Loucy (cell line): ENCODE results near the gene LDB1.

Experiments
- H2AFZ ChIP-seq: fragments of 200-600 bp; sonication (generic); 2 replicates; pipeline ENCODE4 v1.6.0; 2016; ENCODE audit warnings: antibody characterized with exemption, mild to moderate bottlenecking, low read length, moderate library complexity
- H3F3A ChIP-seq: fragments of 200-600 bp; 2 replicates; pipeline ENCODE4 v1.6.0; 2016; ENCODE audit warnings: antibody characterized with exemption, low read depth, mild to moderate bottlenecking
- H3K27me3 ChIP-seq: fragments of 200-600 bp; sonication (generic); 2 replicates; pipeline ENCODE4 v1.6.1; 2014; ENCODE audit warnings: low read length, mild to moderate bottlenecking; ENCODE audit not compliant: insufficient read depth, poor library complexity, severe bottlenecking
- H3K36me3 ChIP-seq: fragments of 200-600 bp; sonication (generic); 2 replicates; pipeline ENCODE4 v1.6.1; 2016; ENCODE audit warnings: low read length; ENCODE audit not compliant: insufficient read depth
- H3K4me1 ChIP-seq: fragments of 200-600 bp; sonication (generic); 2 replicates; pipeline ENCODE4 v1.5.1; 2014; ENCODE audit warnings: low read length, mild to moderate bottlenecking; ENCODE audit not compliant: insufficient read depth, poor library complexity, severe bottlenecking
- H3K4me2 ChIP-seq: fragments of 200-600 bp; sonication (generic); 2 replicates; pipeline ENCODE4 v1.6.0; 2014; ENCODE audit warnings: antibody characterized with exemption, low read length, low read depth, mild to moderate bottlenecking; ENCODE audit not compliant: poor library complexity, severe bottlenecking
- H3K4me3 ChIP-seq: fragments of 200-600 bp; sonication (generic); 2 replicates; pipeline ENCODE4 v1.5.1; 2014; ENCODE audit warnings: low read length, mild to moderate bottlenecking, mixed read lengths; ENCODE audit not compliant: poor library complexity, severe bottlenecking
- H3K79me2 ChIP-seq: fragments of 200-600 bp; sonication (generic); 2 replicates; pipeline ENCODE4 v1.6.1; 2014; ENCODE audit warnings: low read length; ENCODE audit not compliant: insufficient read depth
- H3K9ac ChIP-seq: fragments of 200-600 bp; sonication (generic); 2 replicates; pipeline ENCODE4 v1.6.0; 2014; ENCODE audit warnings: mild to moderate bottlenecking, low read depth, low read length, moderate library complexity; ENCODE audit not compliant: poor library complexity, severe bottlenecking
- H3K9me2 ChIP-seq: fragments of 200-600 bp; sonication (generic); replicated peaks from 2 replicates; pipeline ENCODE4 v1.6.1; 2016; ENCODE audit warnings: low read depth, low read length, mixed read lengths
- H3K9me3 ChIP-seq: fragments of 200-600 bp; sonication (generic); 2 replicates; pipeline ENCODE4 v1.6.1; 2014; ENCODE audit warnings: mild to moderate bottlenecking, antibody characterized with exemption, low read length, low read depth; ENCODE audit not compliant: insufficient read depth
- H4K20me1 ChIP-seq: fragments of 200-600 bp; sonication (generic); 2 replicates; pipeline ENCODE4 v1.6.0; 2014; ENCODE audit warnings: antibody characterized with exemption, low read length, mild to moderate bottlenecking; ENCODE audit not compliant: insufficient read depth, poor library complexity, severe bottlenecking
- EZH2phosphoT487 ChIP-seq: fragments of 200-600 bp; IDR thresholded peaks from 2 replicates; pipeline ENCODE4 v1.6.1; 2018; ENCODE audit warnings: antibody characterized with exemption, mild to moderate bottlenecking, moderate library complexity, borderline replicate concordance
- TF ChIP-seq, protein P1 (sequence below): fragments of 200-600 bp; sonication (generic); conservative IDR thresholded peaks from 2 replicates; pipeline ENCODE4 v1.5.1; 2014; ENCODE audit warnings: mild to moderate bottlenecking, antibody characterized with exemption, low read length

The LDB1 gene

GRCh38 chr10:102112210-102112817 is 7.9 kb downstream of the LDB1 start:
- Histone ChIP-seq H3K9ac (peak overlapping the region; percentile 94), H3F3A (peaks cover 3% of the 10 kb centered on the region; the same call in 1 of the 2 replicates), H3K27me3 (no peaks in the 10 kb centered on the region)

DNA sequence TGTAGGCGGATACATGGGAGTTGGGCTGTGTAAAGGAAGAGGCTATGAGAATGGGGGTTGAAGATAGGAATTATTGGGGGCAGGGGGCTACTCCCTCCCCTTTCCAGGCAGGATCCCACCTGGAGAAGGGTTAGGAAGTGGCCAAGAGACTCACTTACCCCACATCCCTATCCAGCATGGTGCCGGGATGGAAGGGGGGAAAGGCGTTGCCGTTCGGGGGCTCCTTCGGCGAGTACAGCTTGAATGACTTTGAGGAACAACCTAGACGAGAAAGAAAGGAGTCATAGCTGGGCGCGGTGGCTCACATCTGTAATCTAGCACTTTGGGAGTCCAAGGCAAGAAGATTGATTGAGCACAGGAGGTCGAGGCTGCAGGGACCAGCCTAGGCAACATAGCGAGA is 8.9 kb downstream of the LDB1 start:
- Histone ChIP-seq H3K9ac (no peak overlapping the region), H3K4me1 (peaks cover 34% of the 10 kb centered on the region), H3K27me3 (no peaks in the 10 kb centered on the region), H3K4me2 (no peak overlapping the region), H3K79me2 (peaks cover 60% of the 10 kb centered on the region), H3K4me3 (no peak overlapping the region), H3F3A (no peaks in the 10 kb centered on the region), H3K36me3 (peaks cover 51% of the 10 kb centered on the region; the same call in 1 of the 2 replicates), H4K20me1 (peaks cover 58% of the 10 kb centered on the region), H3K9me2 (no peaks in the 10 kb centered on the region), H3K9me3 (no peaks in the 10 kb centered on the region), H2AFZ (no peak overlapping the region)
- no peak for TF ChIP-seq EZH2phosphoT487
- TF ChIP-seq, protein P1, sequence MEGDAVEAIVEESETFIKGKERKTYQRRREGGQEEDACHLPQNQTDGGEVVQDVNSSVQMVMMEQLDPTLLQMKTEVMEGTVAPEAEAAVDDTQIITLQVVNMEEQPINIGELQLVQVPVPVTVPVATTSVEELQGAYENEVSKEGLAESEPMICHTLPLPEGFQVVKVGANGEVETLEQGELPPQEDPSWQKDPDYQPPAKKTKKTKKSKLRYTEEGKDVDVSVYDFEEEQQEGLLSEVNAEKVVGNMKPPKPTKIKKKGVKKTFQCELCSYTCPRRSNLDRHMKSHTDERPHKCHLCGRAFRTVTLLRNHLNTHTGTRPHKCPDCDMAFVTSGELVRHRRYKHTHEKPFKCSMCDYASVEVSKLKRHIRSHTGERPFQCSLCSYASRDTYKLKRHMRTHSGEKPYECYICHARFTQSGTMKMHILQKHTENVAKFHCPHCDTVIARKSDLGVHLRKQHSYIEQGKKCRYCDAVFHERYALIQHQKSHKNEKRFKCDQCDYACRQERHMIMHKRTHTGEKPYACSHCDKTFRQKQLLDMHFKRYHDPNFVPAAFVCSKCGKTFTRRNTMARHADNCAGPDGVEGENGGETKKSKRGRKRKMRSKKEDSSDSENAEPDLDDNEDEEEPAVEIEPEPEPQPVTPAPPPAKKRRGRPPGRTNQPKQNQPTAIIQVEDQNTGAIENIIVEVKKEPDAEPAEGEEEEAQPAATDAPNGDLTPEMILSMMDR: no peak

More at GRCh38 chr10:102112210-102112817, 7.9 kb downstream of the LDB1 start:
- H4K20me1 ChIP-seq: peaks cover 65% of the 10 kb centered on the region
- no peaks in the 10 kb centered on the region for H3K9me2 ChIP-seq
- no peak overlapping the region for H2AFZ ChIP-seq
- H3K79me2 ChIP-seq: peaks cover 70% of the 10 kb centered on the region
- H3K9me3 ChIP-seq: no peaks in the 10 kb centered on the region
- peak overlapping the region; percentile 87 for H3K4me2 ChIP-seq
- peaks cover 42% of the 10 kb centered on the region; the same call in 1 of the 2 replicates for H3K36me3 ChIP-seq
- TF ChIP-seq EZH2phosphoT487: no peak
- TF ChIP-seq, protein P1: peak; percentile 53
- H3K4me3 ChIP-seq: peak overlapping the region; percentile 76
- peaks cover 43% of the 10 kb centered on the region for H3K4me1 ChIP-seq

- H2AFZ ChIP-seq: no peak overlapping the region
- H3K4me2 ChIP-seq: no peak overlapping the region
- no peaks in the 10 kb centered on the region for H3F3A ChIP-seq
- H3K4me1 ChIP-seq: peaks cover 33% of the 10 kb centered on the region
- H3K4me3 ChIP-seq: no peak overlapping the region
- no peak overlapping the region for H3K9ac ChIP-seq
- H4K20me1 ChIP-seq: peaks cover 49% of the 10 kb centered on the region
- no peaks in the 10 kb centered on the region for H3K9me3 ChIP-seq
- TF ChIP-seq, protein P1: no peak
- TF ChIP-seq EZH2phosphoT487: no peak
- no peaks in the 10 kb centered on the region for H3K9me2 ChIP-seq
- H3K36me3 ChIP-seq: peaks cover 55% of the 10 kb centered on the region; the same call in 1 of the 2 replicates
- H3K79me2 ChIP-seq: peaks cover 44% of the 10 kb centered on the region
- H3K27me3 ChIP-seq: no peaks in the 10 kb centered on the region
These were observed 10.7 kb downstream of the LDB1 start for GRCh38 chr10:102109166-102110116.
